ENCODE results near the gene FLRT3. TPM values are rescaled to one million over a fixed set of nuclear protein-coding genes. Genes with fewer than 3 reads are reported as not detected.

FLRT3 gene
- total RNA-seq, 1 experiment from 2014 or later, result 2.1 TPM

DNA sequence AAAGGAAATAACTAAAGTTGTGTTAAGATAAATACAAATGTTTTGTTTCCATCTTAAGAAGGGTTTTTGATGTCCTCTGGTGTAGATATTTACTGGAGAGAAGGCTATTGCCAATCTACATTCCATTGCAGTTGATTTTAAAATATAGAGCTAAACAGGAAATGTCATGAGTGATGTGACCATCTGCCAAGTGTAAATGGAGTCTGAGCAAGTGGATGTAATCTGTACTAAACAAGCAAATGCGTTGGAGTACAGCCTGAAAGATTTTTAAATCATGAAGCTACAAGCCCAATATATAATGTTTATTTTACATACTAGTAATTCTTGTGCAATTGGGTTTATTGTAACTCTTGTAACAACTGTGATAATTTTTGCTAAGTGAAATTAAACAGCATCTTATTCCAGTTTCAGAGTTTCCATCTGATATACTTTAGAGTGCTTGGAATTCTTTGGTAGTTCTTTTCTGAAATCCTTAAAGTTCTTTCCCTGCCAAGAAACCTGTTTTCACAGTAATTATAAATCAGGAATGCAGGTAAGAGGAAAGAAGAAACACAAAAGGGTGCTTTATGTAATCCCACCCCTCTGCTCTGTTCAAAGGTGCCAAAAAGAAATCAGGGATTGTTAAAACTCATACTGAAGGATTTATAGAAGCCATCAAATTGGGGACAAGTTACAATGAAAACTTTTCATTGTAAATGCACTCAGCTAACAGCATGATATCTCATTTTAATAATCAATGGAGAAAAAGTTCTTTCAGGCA lies 47.2 kb upstream of the FLRT3 start:
- Histone ChIP-seq H4K91ac (ENCODE audit: insufficient read length, low read depth, low read length) (no peak overlapping the region), H3K56ac (ENCODE audit: insufficient read length, low read depth, low read length) (no peak overlapping the region), H4K5ac (ENCODE audit: insufficient read length, low read depth, low read length) (no peak overlapping the region), H3K14ac (ENCODE audit: insufficient read depth, low read length) (no peak overlapping the region), H2AFZ (ENCODE audit: low read length) (no peak overlapping the region), H2BK120ac (ENCODE audit: low read depth, low read length, poor library complexity, severe bottlenecking) (no peak overlapping the region), H2BK15ac (ENCODE audit: low read depth, low read length) (no peak overlapping the region), H3K4ac (ENCODE audit: low read depth, low read length) (no peak overlapping the region), H3K4me1 (ENCODE audit: insufficient read depth, low read length) (no peaks in the 10 kb centered on the region), H3K9ac (ENCODE audit: extremely low read depth, insufficient read length, low read length) (no peak overlapping the region), H2AK5ac (ENCODE audit: insufficient read length, low read length) (no peak overlapping the region), H4K8ac (replicated peaks; ENCODE audit: insufficient read length, low read depth, low read length) (no peak overlapping the region), H3K23me2 (ENCODE audit: insufficient read length, low read depth, low read length, poor library complexity, severe bottlenecking) (no peaks in the 10 kb centered on the region), H4K20me1 (ENCODE audit: control insufficient read depth, insufficient read depth, insufficient read length) (no peaks in the 10 kb centered on the region), H3K79me2 (ENCODE audit: insufficient read depth, low read length) (no peaks in the 10 kb centered on the region), H3K23ac (ENCODE audit: insufficient read length, low read depth, low read length) (no peak overlapping the region), H3K27ac (ENCODE audit: insufficient read length, low read depth, low read length) (no peak overlapping the region), H3K9me3 (ENCODE audit: control insufficient read depth, low read depth, low read length) (no peaks in the 10 kb centered on the region), H3K18ac (ENCODE audit: insufficient read length, low read depth, low read length) (no peak overlapping the region), H2BK12ac (ENCODE audit: insufficient read length, low read depth, low read length) (no peak overlapping the region), H3K4me2 (ENCODE audit: insufficient read depth, insufficient read length, low read length) (no peak overlapping the region), H2BK5ac (ENCODE audit: insufficient read length, low read length) (no peak overlapping the region), H3K27me3 (ENCODE audit: insufficient read depth, low read length) (no peaks in the 10 kb centered on the region), H2BK20ac (ENCODE audit: low read depth, low read length, poor library complexity, severe bottlenecking) (no peak overlapping the region), H3K79me1 (ENCODE audit: insufficient read depth, low read depth, low read length, poor library complexity, severe bottlenecking) (no peaks in the 10 kb centered on the region), H3T11ph (ENCODE audit: low read length) (no peak overlapping the region)
- Mint-ChIP-seq H3K36me3 (ENCODE audit: insufficient read depth in 1 of 3, low read depth in 3 of 3) (peaks cover 0 to 3% (median 0%) of the 10 kb centered on the region in 3 experiments; a peak in 2 of 7 replicates), H3K27me3 (ENCODE audit: low read depth) (no peaks in the 10 kb centered on the region), H3K4me1 (peaks cover 3 to 4% of the 10 kb centered on the region in 2 experiments; a peak in 1 of 4 replicates), H3K27ac (no peak overlapping the region), H3K9me3 (peaks cover 2 to 3% of the 10 kb centered on the region in 2 experiments; a peak in 2 of 5 replicates), H3K4me3 (no peak overlapping the region)
- DNase-seq, result no peak
- WGBS (ENCODE audit: extremely low coverage, insufficient read length, low lambda C conversion rate), result no CpG with 5 or more reads among the region's 1 CpG
- TF ChIP-seq, protein P1, sequence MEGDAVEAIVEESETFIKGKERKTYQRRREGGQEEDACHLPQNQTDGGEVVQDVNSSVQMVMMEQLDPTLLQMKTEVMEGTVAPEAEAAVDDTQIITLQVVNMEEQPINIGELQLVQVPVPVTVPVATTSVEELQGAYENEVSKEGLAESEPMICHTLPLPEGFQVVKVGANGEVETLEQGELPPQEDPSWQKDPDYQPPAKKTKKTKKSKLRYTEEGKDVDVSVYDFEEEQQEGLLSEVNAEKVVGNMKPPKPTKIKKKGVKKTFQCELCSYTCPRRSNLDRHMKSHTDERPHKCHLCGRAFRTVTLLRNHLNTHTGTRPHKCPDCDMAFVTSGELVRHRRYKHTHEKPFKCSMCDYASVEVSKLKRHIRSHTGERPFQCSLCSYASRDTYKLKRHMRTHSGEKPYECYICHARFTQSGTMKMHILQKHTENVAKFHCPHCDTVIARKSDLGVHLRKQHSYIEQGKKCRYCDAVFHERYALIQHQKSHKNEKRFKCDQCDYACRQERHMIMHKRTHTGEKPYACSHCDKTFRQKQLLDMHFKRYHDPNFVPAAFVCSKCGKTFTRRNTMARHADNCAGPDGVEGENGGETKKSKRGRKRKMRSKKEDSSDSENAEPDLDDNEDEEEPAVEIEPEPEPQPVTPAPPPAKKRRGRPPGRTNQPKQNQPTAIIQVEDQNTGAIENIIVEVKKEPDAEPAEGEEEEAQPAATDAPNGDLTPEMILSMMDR (conservative IDR thresholded peaks at IDR 0.05), result no peak
